Thoracic aorta (tissue), 2 donors: ENCODE results near the gene EIF5A2. TPM values are rescaled to one million over a fixed set of nuclear protein-coding genes. Genes with fewer than 3 reads are reported as not detected.
"Not testable (repeated sequence)": the region's sequence is repeated elsewhere in the genome, so short reads cannot be mapped to it uniquely, and the experiment has no call there.

Experiments
- ATAC-seq: fragments of 150-250 bp; one replicate; pipeline ENCODE4 v1.8.0; 2017; ENCODE audit warnings: low read depth; ENCODE audit not compliant: insufficient number of reproducible peaks, low FRiP score
- DNase-seq: peaks from one replicate; pipeline ENCODE4 v3.0.0-alpha.2; 2020; ENCODE audit warnings: low spot score
- H3K27ac ChIP-seq, 2 donors: fragments of 200-600 bp; sonication (generic); 1 replicate in 1 of 2; 2 replicates in 1 of 2; pipeline ENCODE4 v1.5.1; 2016; ENCODE audit warnings: mild to moderate bottlenecking in 2 of 2, moderate library complexity in 2 of 2
- H3K27me3 ChIP-seq: fragments of 200-600 bp; sonication (generic); replicated peaks from 2 replicates; pipeline ENCODE4 v1.6.0; 2016; ENCODE audit warnings: mild to moderate bottlenecking; ENCODE audit not compliant: insufficient read depth
- H3K36me3 ChIP-seq: fragments of 200-600 bp; sonication (generic); one replicate; pipeline ENCODE4 v1.5.1; 2016
- H3K4me1 ChIP-seq, 2 donors: fragments of 200-600 bp; sonication (generic); 1 replicate in 1 of 2; 2 replicates in 1 of 2; pipeline versions ENCODE4 v1.5.1 to v1.6.0; 2016; ENCODE audit warnings: low read depth in 2 of 2, mild to moderate bottlenecking in 1 of 2; ENCODE audit not compliant: control insufficient read depth in 1 of 2
- H3K4me3 ChIP-seq: fragments of 200-600 bp; sonication (generic); 2 replicates; pipeline ENCODE4 v1.5.1; 2016; ENCODE audit warnings: mild to moderate bottlenecking
- H3K9me3 ChIP-seq: fragments of 200-600 bp; sonication (generic); 2 replicates; pipeline ENCODE4 v1.5.1; 2016
- total RNA-seq, 2 donors: library from RNA; depleted of rRNA; stranded (reverse); fragments of >200 nt; gene quantifications; one replicate each; pipeline versions ENCODE4 v1.1.0 to v1.2.3, GENCODE V29; 2016
- TF ChIP-seq, protein P1 (sequence below): fragments of 200-600 bp; sonication (generic); IDR thresholded peaks from one replicate; pipeline ENCODE4 v1.5.1; 2019; ENCODE audit warnings: antibody characterized with exemption

EIF5A2 gene
- total RNA-seq, 2 donors from 2014 or later, result 7.4 to 12.2 TPM

DNA sequence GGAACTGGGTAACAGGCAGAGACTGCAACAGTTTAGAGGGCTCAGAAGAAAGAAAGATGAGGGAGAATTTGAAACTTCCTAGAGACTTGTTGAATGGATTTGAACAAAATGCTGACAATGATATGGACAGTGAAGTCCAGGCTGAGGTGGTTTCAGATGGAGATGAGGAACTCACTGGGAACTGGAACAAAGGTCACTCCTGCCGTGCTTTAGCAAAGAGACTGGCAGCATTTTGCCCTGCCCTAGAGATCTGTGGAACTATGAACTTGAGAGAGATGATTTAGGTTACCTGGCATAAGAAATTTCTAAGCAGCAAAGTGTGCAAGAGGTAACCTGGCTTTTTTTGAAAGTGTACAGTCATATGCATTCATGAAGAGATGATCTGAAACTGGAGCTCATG is 11.7 kb downstream of the EIF5A2 start:
- Histone ChIP-seq H3K9me3 (no peaks in the 10 kb centered on the region), H3K27ac (no peak overlapping the region), H3K36me3 (no peaks in the 10 kb centered on the region), H3K4me3 (no peak overlapping the region), H3K4me1 (no peaks in the 10 kb centered on the region), H3K27me3 (no peaks in the 10 kb centered on the region)
- TF ChIP-seq, protein P1, sequence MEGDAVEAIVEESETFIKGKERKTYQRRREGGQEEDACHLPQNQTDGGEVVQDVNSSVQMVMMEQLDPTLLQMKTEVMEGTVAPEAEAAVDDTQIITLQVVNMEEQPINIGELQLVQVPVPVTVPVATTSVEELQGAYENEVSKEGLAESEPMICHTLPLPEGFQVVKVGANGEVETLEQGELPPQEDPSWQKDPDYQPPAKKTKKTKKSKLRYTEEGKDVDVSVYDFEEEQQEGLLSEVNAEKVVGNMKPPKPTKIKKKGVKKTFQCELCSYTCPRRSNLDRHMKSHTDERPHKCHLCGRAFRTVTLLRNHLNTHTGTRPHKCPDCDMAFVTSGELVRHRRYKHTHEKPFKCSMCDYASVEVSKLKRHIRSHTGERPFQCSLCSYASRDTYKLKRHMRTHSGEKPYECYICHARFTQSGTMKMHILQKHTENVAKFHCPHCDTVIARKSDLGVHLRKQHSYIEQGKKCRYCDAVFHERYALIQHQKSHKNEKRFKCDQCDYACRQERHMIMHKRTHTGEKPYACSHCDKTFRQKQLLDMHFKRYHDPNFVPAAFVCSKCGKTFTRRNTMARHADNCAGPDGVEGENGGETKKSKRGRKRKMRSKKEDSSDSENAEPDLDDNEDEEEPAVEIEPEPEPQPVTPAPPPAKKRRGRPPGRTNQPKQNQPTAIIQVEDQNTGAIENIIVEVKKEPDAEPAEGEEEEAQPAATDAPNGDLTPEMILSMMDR, result no peak
- ATAC-seq, result no peak
- no peak for DNase-seq

DNA sequence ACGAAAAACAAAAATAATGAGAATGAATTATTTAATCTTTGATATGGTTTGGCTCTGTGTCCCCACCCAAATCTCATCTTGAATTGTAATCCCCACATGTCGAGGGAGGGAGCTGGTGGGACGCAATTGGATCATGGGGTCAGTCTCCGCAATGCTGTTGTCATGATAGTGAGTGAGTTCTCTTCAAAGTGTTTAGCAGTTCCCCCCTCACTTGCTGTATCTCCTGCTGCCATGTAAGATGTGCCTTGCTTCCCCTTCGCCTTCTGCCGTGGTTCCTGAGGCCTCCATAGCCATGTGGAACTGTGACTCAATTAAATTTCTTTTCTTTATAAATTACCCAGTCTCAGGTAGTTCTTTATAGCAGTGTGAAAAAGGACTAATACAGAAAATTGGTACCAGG is 12.1 kb downstream of the EIF5A2 start:
- ATAC-seq, result not testable (repeated sequence)

DNA sequence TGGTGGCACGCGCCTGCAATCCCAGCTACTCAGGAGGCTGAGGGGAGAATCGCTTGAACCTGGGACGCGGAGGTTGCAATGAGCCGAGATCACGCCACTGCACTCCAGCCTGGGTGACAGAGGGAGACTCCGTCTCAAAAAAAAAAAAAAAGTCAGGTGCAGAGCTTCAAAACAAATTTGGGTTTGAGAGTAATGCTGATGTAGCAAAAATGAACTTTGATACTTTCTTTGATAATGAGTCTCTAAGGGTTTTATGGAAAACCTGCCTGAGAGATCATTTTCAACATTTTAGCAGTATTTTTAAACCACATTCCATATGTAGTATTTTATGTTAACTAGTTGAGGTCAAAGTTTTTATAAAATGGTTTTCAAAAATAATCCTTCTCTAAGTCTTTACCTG is 14.5 kb downstream of the EIF5A2 start:
- no peaks in the 10 kb centered on the region for H3K36me3 ChIP-seq
- TF ChIP-seq, protein P1, result no peak

More for the DNA sequence above, 12.1 kb downstream of the EIF5A2 start:
- not testable (repeated sequence) for H3K27me3 ChIP-seq, H3K36me3 ChIP-seq, H3K27ac ChIP-seq, H3K9me3 ChIP-seq, H3K4me3 ChIP-seq, DNase-seq, H3K4me1 ChIP-seq

DNA sequence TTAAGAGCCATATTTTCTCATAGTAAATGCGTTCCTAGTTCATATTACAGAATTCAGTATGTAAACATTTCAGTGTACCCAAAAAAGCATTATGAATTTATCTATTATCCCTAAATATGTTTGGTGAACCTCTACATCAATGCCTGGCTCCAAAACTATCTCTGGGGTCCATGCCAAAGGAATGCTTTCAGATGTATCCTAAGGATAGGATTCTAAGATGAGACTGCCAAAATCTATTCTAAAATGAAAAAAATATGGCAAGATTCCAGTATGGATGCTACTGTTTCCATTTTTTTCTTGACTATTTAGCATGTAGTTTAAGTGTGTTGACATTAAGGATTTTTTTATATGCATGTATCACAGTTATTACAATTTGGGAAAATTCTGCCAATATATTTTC is 18.8 kb downstream of the EIF5A2 start:
- TF ChIP-seq, protein P1, result no peak
- no peaks in the 10 kb centered on the region for H3K4me1 ChIP-seq
- H3K27ac ChIP-seq, result no peak overlapping the region
- DNase-seq (no peak), ATAC-seq (no peak)
- H3K4me3 ChIP-seq, result no peak overlapping the region
- H3K9me3 ChIP-seq, result no peaks in the 10 kb centered on the region
- no peaks in the 10 kb centered on the region for H3K36me3 ChIP-seq
- H3K27me3 ChIP-seq, result no peaks in the 10 kb centered on the region

More for the DNA sequence above, 14.5 kb downstream of the EIF5A2 start:
- Histone ChIP-seq H3K27me3 (no peaks in the 10 kb centered on the region), H3K27ac (no peak overlapping the region), H3K4me1 (no peaks in the 10 kb centered on the region), H3K9me3 (no peaks in the 10 kb centered on the region), H3K4me3 (no peak overlapping the region)
- ATAC-seq (no peak), DNase-seq (no peak)

DNA sequence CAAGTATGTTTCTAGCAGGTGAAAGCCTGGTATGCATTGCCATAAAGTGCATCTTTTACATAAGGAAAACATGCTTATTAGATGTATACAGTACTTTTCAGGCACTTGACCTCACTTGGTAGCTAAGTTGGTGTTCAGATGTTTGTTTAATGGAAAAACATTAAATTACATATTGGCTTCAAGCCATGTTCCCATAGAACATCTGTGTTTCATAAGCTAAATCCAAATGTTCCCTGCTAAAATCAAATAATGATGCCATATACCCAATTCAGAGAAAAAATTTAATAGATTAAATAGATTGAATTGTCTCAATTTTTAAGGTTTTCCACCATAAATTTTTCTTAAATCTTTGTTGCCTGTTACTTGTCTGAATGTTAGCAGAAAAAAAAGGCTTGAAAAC is 19.3 kb downstream of the EIF5A2 start:
- TF ChIP-seq, protein P1, result no peak
- Histone ChIP-seq H3K9me3 (no peaks in the 10 kb centered on the region), H3K27ac (no peak overlapping the region), H3K36me3 (no peaks in the 10 kb centered on the region), H3K27me3 (no peaks in the 10 kb centered on the region), H3K4me1 (no peaks in the 10 kb centered on the region), H3K4me3 (no peak overlapping the region)
- ATAC-seq, result no peak
- no peak for DNase-seq

DNA sequence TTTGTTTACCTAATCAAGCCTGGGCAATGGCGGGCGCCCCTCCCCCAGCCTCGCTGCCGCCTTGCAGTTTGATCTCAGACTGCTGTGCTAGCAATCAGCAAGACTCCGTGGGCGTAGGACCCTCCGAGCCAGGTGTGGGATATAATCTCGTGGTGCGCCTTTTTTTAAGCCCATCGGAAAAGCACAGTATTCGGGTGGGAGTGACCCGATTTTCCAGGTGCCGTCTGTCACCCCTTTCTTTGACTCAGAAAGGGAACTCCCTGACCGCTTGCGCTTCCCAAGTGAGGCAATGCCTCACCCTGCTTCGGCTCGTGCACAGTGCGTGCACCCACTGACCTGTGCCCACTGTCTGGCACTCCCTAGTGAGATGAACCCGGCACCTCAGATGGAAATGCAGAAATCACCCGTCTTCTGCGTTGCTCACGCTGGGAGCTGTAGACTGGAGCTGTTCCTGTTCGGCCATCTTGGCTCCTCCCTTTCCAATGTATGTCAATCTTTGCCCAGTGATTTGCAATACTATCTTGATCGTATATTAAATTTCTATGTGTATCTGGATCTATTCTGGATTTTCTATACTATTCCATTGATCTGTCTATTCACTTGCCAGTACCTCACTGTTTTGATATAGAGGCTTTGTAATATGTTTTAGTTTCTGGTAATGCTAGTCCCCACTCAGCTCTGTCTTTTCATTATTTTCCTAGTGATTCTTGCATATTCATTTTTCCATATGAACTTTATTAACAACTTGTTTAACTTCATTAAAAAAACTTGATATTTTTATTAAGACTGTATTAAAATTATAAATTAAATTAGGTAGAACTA is 24.1 kb downstream of the EIF5A2 start:
- H3K9me3 ChIP-seq, DNase-seq, ATAC-seq, H3K36me3 ChIP-seq, H3K27me3 ChIP-seq, H3K4me1 ChIP-seq, H3K4me3 ChIP-seq, H3K27ac ChIP-seq: not testable (repeated sequence)

DNA sequence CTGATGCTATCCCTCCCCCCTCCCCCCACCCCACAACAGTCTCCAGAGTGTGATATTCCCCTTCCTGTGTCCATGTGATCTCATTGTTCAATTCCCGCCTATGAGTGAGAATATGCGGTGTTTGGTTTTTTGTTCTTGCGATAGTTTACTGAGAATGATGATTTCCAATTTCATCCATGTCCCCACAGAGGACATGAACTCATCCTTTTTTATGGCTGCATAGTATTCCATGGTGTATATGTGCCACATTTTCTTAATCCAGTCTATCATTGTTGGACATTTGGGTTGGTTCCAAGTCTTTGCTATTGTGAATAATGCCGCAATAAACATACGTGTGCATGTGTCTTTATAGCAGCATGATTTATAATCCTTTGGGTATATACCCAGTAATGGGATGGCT is 29.7 kb downstream of the EIF5A2 start:
- H3K9me3 ChIP-seq, H3K4me3 ChIP-seq, DNase-seq, ATAC-seq, H3K4me1 ChIP-seq, H3K36me3 ChIP-seq, H3K27ac ChIP-seq, H3K27me3 ChIP-seq: not testable (repeated sequence)

DNA sequence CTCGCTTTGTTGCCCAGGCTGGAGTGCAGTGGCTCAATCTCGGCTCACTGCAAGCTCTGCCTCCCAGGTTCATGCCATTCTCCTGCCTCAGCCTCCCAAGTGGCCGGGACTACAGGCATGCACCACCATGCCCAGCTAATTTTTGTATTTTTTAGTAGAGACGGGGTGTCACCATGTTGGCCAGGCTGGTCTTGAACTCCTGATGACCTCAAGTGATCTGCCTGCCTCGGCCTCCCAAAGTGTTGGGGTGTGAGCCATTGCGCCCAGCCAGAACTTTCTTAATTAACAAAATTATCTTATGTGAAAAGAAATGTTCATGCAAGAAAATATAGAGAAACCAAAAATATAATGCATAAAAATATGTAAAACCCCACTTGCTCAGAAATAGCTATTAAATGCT is 31.1 kb downstream of the EIF5A2 start:
- H3K4me1 ChIP-seq, H3K9me3 ChIP-seq, H3K27me3 ChIP-seq, H3K27ac ChIP-seq, ATAC-seq, DNase-seq, H3K36me3 ChIP-seq, H3K4me3 ChIP-seq: not testable (repeated sequence)
